GM12878 (cell line): Measurements from ENCODE around the gene COL21A1. TPM values are rescaled to one million over a fixed set of nuclear protein-coding genes. Genes with fewer than 3 reads are reported as not detected.

Source experiments
- ATAC-seq: fragments of 200-7000 bp; cut with Tn5 transposase; 3 replicates; pipeline ENCODE4 v1.9.1; 2020; ENCODE audit warnings: mild to moderate bottlenecking, moderate library complexity
- BruUV-seq: library from RNA; stranded (reverse); fragments of 400-500 nt; replicated peaks from 2 replicates; lab custom pipeline; 2021; lab: Mats Ljungman, UMichigan
- CTCF ChIA-PET: fragments of 300-600 bp; sonication (Branson Sonifier 250); formaldehyde crosslinking; extraction: SDS; loops from one replicate; lab custom pipeline; 2021; ENCODE audit warnings: inconsistent platforms; lab: Yijun Ruan, JAX
- POLR2A ChIA-PET: fragments of 350-600 bp; formaldehyde crosslinking; extraction: SDS; loops from one replicate; lab custom pipeline; 2021; ENCODE audit warnings: inconsistent platforms; lab: Charles Lee
- RAD21 ChIA-PET: fragments of 300-600 bp; sonication (Branson Sonifier 250); formaldehyde crosslinking; loops from one replicate; lab custom pipeline; 2023; ENCODE audit warnings: antibody characterized with exemption; ENCODE audit not compliant: unreplicated experiment; lab: Charles Lee
- SMC1A ChIA-PET: fragments of 300-600 bp; sonication (Branson Sonifier 250); formaldehyde crosslinking; loops from one replicate; lab custom pipeline; 2023; ENCODE audit not compliant: unreplicated experiment, uncharacterized antibody; lab: Charles Lee
- DNase-seq: peaks from one replicate; pipeline ENCODE4 v3.0.0-alpha.2; 2011; ENCODE audit warnings: low read depth, low spot score
- FAIRE-seq: peaks from 3 replicates; lab custom pipeline; 2011; peaks lifted over from hg19 to GRCh38; lab: Jason Lieb, UNC
- H2AFZ ChIP-seq: 2 replicates; pipeline ENCODE4 v1.6.0; 2011; ENCODE audit warnings: low read depth, low read length, control low read depth; ENCODE audit not compliant: control insufficient read depth
- H3K27ac ChIP-seq: 2 replicates; pipeline ENCODE4 v1.5.1; 2011; ENCODE audit warnings: control low read depth; ENCODE audit not compliant: control insufficient read depth, insufficient read depth
- H3K27me3 ChIP-seq, 2 experiments: replicated peaks in 1 of 2; 2 replicates each; pipeline versions ENCODE4 v1.6.0 to v1.6.1; 2011; ENCODE audit warnings: low read length in 1 of 2; ENCODE audit not compliant: control insufficient read depth in 2 of 2, insufficient read depth in 2 of 2
- H3K36me3 ChIP-seq, 2 experiments: 2 replicates each; pipeline ENCODE4 v1.5.1; 2011; ENCODE audit warnings: low read length in 1 of 2; ENCODE audit not compliant: control insufficient read depth in 2 of 2, insufficient read depth in 2 of 2
- H3K4me1 ChIP-seq: 2 replicates; pipeline ENCODE4 v1.6.1; 2011; ENCODE audit warnings: mild to moderate bottlenecking, low read length, moderate library complexity, mixed read lengths; ENCODE audit not compliant: control insufficient read depth, insufficient read depth
- H3K4me2 ChIP-seq: 2 replicates; pipeline ENCODE4 v1.6.0; 2011; ENCODE audit warnings: control low read depth; ENCODE audit not compliant: control insufficient read depth, insufficient read depth
- H3K4me3 ChIP-seq: fragments of 200-600 bp; sonication (generic); 2 replicates; pipeline ENCODE4 v1.5.1; 2016
- H3K79me2 ChIP-seq: 2 replicates; pipeline ENCODE4 v1.6.0; 2011; ENCODE audit warnings: low read length; ENCODE audit not compliant: control insufficient read depth, insufficient read depth
- H3K9ac ChIP-seq: 2 replicates; pipeline ENCODE4 v1.8.0; 2011; ENCODE audit warnings: low read length, control low read depth, mixed read lengths; ENCODE audit not compliant: control insufficient read depth, insufficient read depth
- H3K9me3 ChIP-seq: replicated peaks from 3 replicates; pipeline ENCODE4 v1.5.1; 2011; ENCODE audit warnings: mild to moderate bottlenecking, low read length; ENCODE audit not compliant: control insufficient read depth, insufficient read depth
- H4K20me1 ChIP-seq: 2 replicates; pipeline ENCODE4 v1.6.0; 2011; ENCODE audit not compliant: control insufficient read depth, insufficient read depth
- EED ChIP-seq: sonication (generic); IDR thresholded peaks from 2 replicates; pipeline ENCODE4 v1.6.1; 2016; ENCODE audit warnings: antibody characterized with exemption, low read depth
- HCFC1 ChIP-seq: fragments of 150-350 bp; IDR thresholded peaks from 2 replicates; pipeline ENCODE4 v1.6.1; 2014; ENCODE audit warnings: low read length
- LARP7 ChIP-seq: fragments of 450-650 bp; IDR thresholded peaks from 2 replicates; pipeline ENCODE4 v1.6.1; 2017; ENCODE audit warnings: mild to moderate bottlenecking
- SIX5 ChIP-seq: IDR thresholded peaks from 2 replicates; pipeline ENCODE4 v1.6.1; 2011; ENCODE audit warnings: mild to moderate bottlenecking, low read depth, low read length, moderate library complexity; ENCODE audit not compliant: severe bottlenecking
- SMAD1 ChIP-seq: fragments of 450-650 bp; IDR thresholded peaks from 2 replicates; pipeline ENCODE4 v1.6.1; 2018; ENCODE audit warnings: mild to moderate bottlenecking, low read depth; ENCODE audit not compliant: partially characterized antibody
- SRF ChIP-seq, 2 experiments: IDR thresholded peaks; 2 replicates each; pipeline ENCODE4 v1.6.1; 2011; ENCODE audit warnings: low read depth in 2 of 2, low read length in 2 of 2, mild to moderate bottlenecking in 1 of 2, moderate library complexity in 1 of 2
- SUPT20H ChIP-seq: IDR thresholded peaks from 2 replicates; pipeline ENCODE4 v1.6.1; 2011; ENCODE audit warnings: low read depth, mild to moderate bottlenecking, low read length, moderate library complexity, borderline replicate concordance; ENCODE audit not compliant: control insufficient read depth
- TCF3 ChIP-seq: IDR thresholded peaks from 2 replicates; pipeline ENCODE4 v1.6.1; 2012; ENCODE audit warnings: low read depth, mild to moderate bottlenecking, low read length, borderline replicate concordance; ENCODE audit not compliant: insufficient read depth
- ZNF274 ChIP-seq: IDR thresholded peaks from one replicate; pipeline ENCODE4 v1.8.0; 2011; ENCODE audit not compliant: insufficient read length, insufficient read depth
- WGBS: methylation state at CpG from one replicate; pipeline ENCODE4 v1.1.6; 2016; ENCODE audit warnings: low lambda C conversion rate; ENCODE audit not compliant: insufficient replicate concordance, insufficient coverage; ENCODE audit errors: missing lambda C conversion rate; 5-methylcytosine and 5-hydroxymethylcytosine counted together
- in situ Hi-C: fragments of 300-500 bp; cut with MboI; formaldehyde crosslinking; loops from 9 replicates; pipeline ENCODE4 v1.14.3; 2018; ENCODE audit warnings: mixed read lengths
- intact Hi-C: fragments of 100-400 bp; cut with micrococcal nuclease; formaldehyde crosslinking; loops from one replicate; pipeline ENCODE4 v1.14.2; 2022; ENCODE audit not compliant: unreplicated experiment
- polyA plus RNA-seq, 11 experiments: library from polyadenylated mRNA; depleted of rRNA in 4 of 11; unstranded in 6 of 11; stranded (reverse) in 5 of 11; fragments of >200 nt; fragmentation: Nextera tagmentation in 4 of 11; fragmentation: Illumina TruSeq in 1 of 11; extraction: Ambion mirVana in 4 of 11; extraction: Trizol in 1 of 11; gene quantifications; 1 replicate in 1 of 11; 2 replicates in 10 of 11; pipeline versions ENCODE4 v1.2.1 to v1.2.3, GENCODE V29; 2011 to 2016; ENCODE audit warnings: inconsistent platforms in 2 of 11, missing spikeins in 2 of 11, low read depth in 1 of 11
- total RNA-seq, 4 experiments: library from RNA; depleted of rRNA in 3 of 4; stranded (reverse); fragments of >200 nt in 3 of 4; fragmentation: Illumina TruSeq in 1 of 4; extraction: Trizol in 1 of 4; gene quantifications; 2 replicates each; pipeline versions ENCODE4 v1.2.1 to v1.2.3, GENCODE V29; 2013 to 2021
- TF ChIP-seq, protein P1 (sequence below): fragments of 450-650 bp; IDR thresholded peaks from 2 replicates; pipeline ENCODE4 v1.6.1; 2014; ENCODE audit warnings: mild to moderate bottlenecking
- TF ChIP-seq, protein P2 (sequence below): fragments of 450-650 bp; IDR thresholded peaks from 2 replicates; pipeline ENCODE4 v1.6.1; 2016; ENCODE audit warnings: mild to moderate bottlenecking
- TF ChIP-seq, protein P3 (sequence below): fragments of 450-650 bp; formaldehyde crosslinking; IDR thresholded peaks from 2 replicates; pipeline ENCODE4 v1.4.0; 2020; ENCODE audit warnings: mild to moderate bottlenecking, moderate library complexity

COL21A1 gene
- total and polyA plus RNA-seq, 10 of the 15 experiments (the other 5 are each of a cell fraction or from before 2014, with no cell fraction given) = 0.10 TPM; not detected in 9

DNA sequence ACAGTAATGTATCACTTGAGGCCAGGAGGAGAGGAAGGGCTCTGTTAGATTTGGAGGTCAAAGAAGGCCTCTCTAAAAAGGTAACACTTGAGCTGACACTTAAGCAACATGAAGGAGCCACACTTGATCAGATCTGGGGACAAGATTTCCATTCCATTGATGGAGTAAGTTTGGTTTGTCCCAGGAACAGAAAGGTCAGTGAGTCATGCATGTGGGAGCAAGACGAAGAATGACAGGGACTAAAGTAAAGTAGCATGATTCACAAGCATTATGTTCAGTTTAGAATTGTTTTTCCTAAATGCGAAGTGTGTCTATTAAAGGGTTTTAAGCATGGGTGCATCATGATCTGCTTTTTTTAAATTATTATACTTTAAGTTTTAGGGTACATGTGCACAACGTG lies 47.4 kb downstream of the COL21A1 start (continued):
- TF ChIP-seq, protein P1, sequence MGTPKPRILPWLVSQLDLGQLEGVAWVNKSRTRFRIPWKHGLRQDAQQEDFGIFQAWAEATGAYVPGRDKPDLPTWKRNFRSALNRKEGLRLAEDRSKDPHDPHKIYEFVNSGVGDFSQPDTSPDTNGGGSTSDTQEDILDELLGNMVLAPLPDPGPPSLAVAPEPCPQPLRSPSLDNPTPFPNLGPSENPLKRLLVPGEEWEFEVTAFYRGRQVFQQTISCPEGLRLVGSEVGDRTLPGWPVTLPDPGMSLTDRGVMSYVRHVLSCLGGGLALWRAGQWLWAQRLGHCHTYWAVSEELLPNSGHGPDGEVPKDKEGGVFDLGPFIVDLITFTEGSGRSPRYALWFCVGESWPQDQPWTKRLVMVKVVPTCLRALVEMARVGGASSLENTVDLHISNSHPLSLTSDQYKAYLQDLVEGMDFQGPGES = no peak
- TF ChIP-seq SUPT20H (no peak), EED (no peak), TCF3 (no peak), ZNF274 (no peak)
- TF ChIP-seq, protein P2, sequence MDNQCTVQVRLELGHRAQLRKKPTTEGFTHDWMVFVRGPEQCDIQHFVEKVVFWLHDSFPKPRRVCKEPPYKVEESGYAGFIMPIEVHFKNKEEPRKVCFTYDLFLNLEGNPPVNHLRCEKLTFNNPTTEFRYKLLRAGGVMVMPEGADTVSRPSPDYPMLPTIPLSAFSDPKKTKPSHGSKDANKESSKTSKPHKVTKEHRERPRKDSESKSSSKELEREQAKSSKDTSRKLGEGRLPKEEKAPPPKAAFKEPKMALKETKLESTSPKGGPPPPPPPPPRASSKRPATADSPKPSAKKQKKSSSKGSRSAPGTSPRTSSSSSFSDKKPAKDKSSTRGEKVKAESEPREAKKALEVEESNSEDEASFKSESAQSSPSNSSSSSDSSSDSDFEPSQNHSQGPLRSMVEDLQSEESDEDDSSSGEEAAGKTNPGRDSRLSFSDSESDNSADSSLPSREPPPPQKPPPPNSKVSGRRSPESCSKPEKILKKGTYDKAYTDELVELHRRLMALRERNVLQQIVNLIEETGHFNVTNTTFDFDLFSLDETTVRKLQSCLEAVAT = no peak

DNA sequence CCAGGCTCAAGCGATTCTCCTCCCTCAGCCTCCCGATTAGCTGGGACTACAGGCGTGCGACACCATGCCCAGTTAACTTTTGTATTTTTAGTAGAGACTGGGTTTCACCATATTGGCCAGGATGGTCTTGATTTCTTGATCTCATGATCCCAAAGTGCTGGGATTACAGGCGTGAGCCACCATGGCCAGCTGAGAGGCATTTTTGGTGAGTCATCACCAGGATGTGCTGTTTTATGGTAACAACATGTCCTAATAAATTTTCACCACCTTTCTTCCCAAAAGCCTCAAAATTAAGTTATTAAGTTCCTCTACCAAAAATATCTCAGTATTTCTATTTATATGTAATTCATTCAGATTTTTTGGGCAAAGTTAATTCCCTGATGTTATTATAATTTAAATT lies 53.5 kb downstream of the COL21A1 start:
- H3K4me2 ChIP-seq = no peak overlapping the region
- H3K4me1 ChIP-seq = no peaks in the 10 kb centered on the region
- H3K27me3 ChIP-seq = no peaks in the 10 kb centered on the region
- FAIRE-seq (no peak), ATAC-seq (no peak), DNase-seq (no peak)
- BruUV-seq = no TSS peak
- no peak overlapping the region for H3K4me3 ChIP-seq
- POLR2A ChIA-PET = no interaction called here
- H3K79me2 ChIP-seq = no peaks in the 10 kb centered on the region
- in situ Hi-C loops (no loop called here), intact Hi-C loops (no loop called here)
- RAD21 ChIA-PET = no interaction called here
- no peaks in the 10 kb centered on the region for H3K36me3 ChIP-seq
- H4K20me1 ChIP-seq = no peaks in the 10 kb centered on the region
- no peak overlapping the region for H2AFZ ChIP-seq
- no peaks in the 10 kb centered on the region for H3K9me3 ChIP-seq
- H3K27ac ChIP-seq = no peak overlapping the region
- H3K9ac ChIP-seq = no peak overlapping the region
- CTCF ChIA-PET = no interaction called here
- SMC1A ChIA-PET = no interaction called here
- 52% methylated on average over 5 of the region's 5 CpGs for WGBS
- TF ChIP-seq SMAD1 = no peak
- no peak for TF ChIP-seq SIX5
- TF ChIP-seq, protein P3, sequence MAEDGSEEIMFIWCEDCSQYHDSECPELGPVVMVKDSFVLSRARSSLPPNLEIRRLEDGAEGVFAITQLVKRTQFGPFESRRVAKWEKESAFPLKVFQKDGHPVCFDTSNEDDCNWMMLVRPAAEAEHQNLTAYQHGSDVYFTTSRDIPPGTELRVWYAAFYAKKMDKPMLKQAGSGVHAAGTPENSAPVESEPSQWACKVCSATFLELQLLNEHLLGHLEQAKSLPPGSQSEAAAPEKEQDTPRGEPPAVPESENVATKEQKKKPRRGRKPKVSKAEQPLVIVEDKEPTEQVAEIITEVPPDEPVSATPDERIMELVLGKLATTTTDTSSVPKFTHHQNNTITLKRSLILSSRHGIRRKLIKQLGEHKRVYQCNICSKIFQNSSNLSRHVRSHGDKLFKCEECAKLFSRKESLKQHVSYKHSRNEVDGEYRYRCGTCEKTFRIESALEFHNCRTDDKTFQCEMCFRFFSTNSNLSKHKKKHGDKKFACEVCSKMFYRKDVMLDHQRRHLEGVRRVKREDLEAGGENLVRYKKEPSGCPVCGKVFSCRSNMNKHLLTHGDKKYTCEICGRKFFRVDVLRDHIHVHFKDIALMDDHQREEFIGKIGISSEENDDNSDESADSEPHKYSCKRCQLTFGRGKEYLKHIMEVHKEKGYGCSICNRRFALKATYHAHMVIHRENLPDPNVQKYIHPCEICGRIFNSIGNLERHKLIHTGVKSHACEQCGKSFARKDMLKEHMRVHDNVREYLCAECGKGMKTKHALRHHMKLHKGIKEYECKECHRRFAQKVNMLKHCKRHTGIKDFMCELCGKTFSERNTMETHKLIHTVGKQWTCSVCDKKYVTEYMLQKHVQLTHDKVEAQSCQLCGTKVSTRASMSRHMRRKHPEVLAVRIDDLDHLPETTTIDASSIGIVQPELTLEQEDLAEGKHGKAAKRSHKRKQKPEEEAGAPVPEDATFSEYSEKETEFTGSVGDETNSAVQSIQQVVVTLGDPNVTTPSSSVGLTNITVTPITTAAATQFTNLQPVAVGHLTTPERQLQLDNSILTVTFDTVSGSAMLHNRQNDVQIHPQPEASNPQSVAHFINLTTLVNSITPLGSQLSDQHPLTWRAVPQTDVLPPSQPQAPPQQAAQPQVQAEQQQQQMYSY (CRISPR knock-in tag) = no peak
- no peak for TF ChIP-seq SRF (IDR thresholded peaks at IDR 0.05; ENCODE audit: low read depth in 2 of 2, low read length in 2 of 2)
- TF ChIP-seq LARP7 = no peak
- TF ChIP-seq HCFC1 = no peak
